Lung microvascular endothelial cell (primary cell): ENCODE results near the gene NEK11. TPM values are rescaled to one million over a fixed set of nuclear protein-coding genes. Genes with fewer than 3 reads are reported as not detected.
"Not testable (repeated sequence)": the region's sequence is repeated elsewhere in the genome, so short reads cannot be mapped to it uniquely, and the experiment has no call there.

ENCODE experiments used
- DNase-seq, 2 donors: peaks; one replicate each; pipeline versions ENCODE4 v3.0.0 to v3.0.0-alpha.2; 2010; ENCODE audit warnings: low read depth in 2 of 2
- total RNA-seq: library from RNA; depleted of rRNA; stranded (reverse); fragments of >200 nt; gene quantifications from 2 replicates; pipeline ENCODE4 v1.2.1, GENCODE V29; 2014

The NEK11 gene
- total RNA-seq, 1 donor from 2014 or later = 2.0 TPM

- no peak for DNase-seq
These were observed 11.6 kb downstream of the NEK11 start for GRCh38 chr3:131038326-131038725.

- DNase-seq = not testable (repeated sequence)
These were observed 15.8 kb downstream of the NEK11 start for GRCh38 chr3:131042271-131042985.

GRCh38 chr3:131047582-131047981 lies 20.9 kb downstream of the NEK11 start:
- no peak for DNase-seq

GRCh38 chr3:131048030-131048429 lies 21.4 kb downstream of the NEK11 start:
- DNase-seq = no peak

GRCh38 chr3:131050001-131050400 lies 23.3 kb downstream of the NEK11 start:
- no peak for DNase-seq

GRCh38 chr3:131053043-131053859 lies 26.6 kb downstream of the NEK11 start:
- DNase-seq = peak; percentile 18 to 22

GRCh38 chr3:131067983-131068382 lies 41.3 kb downstream of the NEK11 start:
- no peak for DNase-seq

GRCh38 chr3:131072099-131072559 lies 45.5 kb downstream of the NEK11 start:
- peak; percentile 43 to 49 for DNase-seq

GRCh38 chr3:131072845-131073244 lies 46.2 kb downstream of the NEK11 start:
- peak; percentile 12 to 64 for DNase-seq

GRCh38 chr3:131075632-131076328 lies 49.1 kb downstream of the NEK11 start:
- DNase-seq = no peak

- no peak for DNase-seq
These were observed 51.2 kb downstream of the NEK11 start for GRCh38 chr3:131077904-131078303.

- no peak for DNase-seq
These were observed 52.4 kb downstream of the NEK11 start for GRCh38 chr3:131079086-131079485.

GRCh38 chr3:131081224-131081623 lies 54.5 kb downstream of the NEK11 start:
- DNase-seq = no peak

- DNase-seq = no peak
These were observed 55.6 kb downstream of the NEK11 start for GRCh38 chr3:131082246-131082645.

GRCh38 chr3:131082871-131083863 lies 56.5 kb downstream of the NEK11 start:
- DNase-seq = no peak

GRCh38 chr3:131091768-131092167 lies 65.1 kb downstream of the NEK11 start:
- no peak for DNase-seq

GRCh38 chr3:131107637-131108433 lies 81.2 kb downstream of the NEK11 start:
- peak in 1 of 2 donors; percentile 12 for DNase-seq

GRCh38 chr3:131109156-131109555 lies 82.5 kb downstream of the NEK11 start:
- no peak for DNase-seq

- DNase-seq = peak in 1 of 2 donors; percentile 38
These were observed 83.4 kb downstream of the NEK11 start for GRCh38 chr3:131110087-131110486.

GRCh38 chr3:131114256-131114655 lies 87.6 kb downstream of the NEK11 start:
- no peak for DNase-seq
